OCI-LY1 (cell line): ENCODE results near the gene OCIAD1.
A peak's percentile ranks its signal among the peaks of the same experiment; 100 is the strongest.

Source experiments
- H2AFZ ChIP-seq: fragments of 200-600 bp; sonication (generic), shearing (Covaris generic); 2 replicates; pipeline ENCODE4 v1.6.0; 2014; ENCODE audit warnings: antibody characterized with exemption, mild to moderate bottlenecking, low read length
- H3F3A ChIP-seq: fragments of 200-600 bp; sonication (generic), shearing (Covaris generic); 2 replicates; pipeline ENCODE4 v1.6.0; 2014; ENCODE audit warnings: mild to moderate bottlenecking, antibody characterized with exemption, low read length, moderate library complexity; ENCODE audit not compliant: insufficient read depth
- H3K27ac ChIP-seq: fragments of 200-600 bp; sonication (generic); 2 replicates; pipeline ENCODE4 v1.5.1; 2014; ENCODE audit warnings: low read length, mixed run types, mild to moderate bottlenecking, low read depth; ENCODE audit not compliant: poor library complexity, severe bottlenecking
- H3K27me3 ChIP-seq: fragments of 200-600 bp; sonication (generic); 2 replicates; pipeline ENCODE4 v1.6.0; 2014; ENCODE audit warnings: antibody characterized with exemption, mild to moderate bottlenecking, low read length, moderate library complexity; ENCODE audit not compliant: insufficient read depth
- H3K36me3 ChIP-seq: fragments of 200-600 bp; sonication (generic); 2 replicates; pipeline ENCODE4 v1.6.1; 2014; ENCODE audit warnings: mild to moderate bottlenecking, antibody characterized with exemption, low read length, moderate library complexity, mixed read lengths; ENCODE audit not compliant: insufficient read depth
- H3K4me1 ChIP-seq: fragments of 200-600 bp; sonication (generic); 2 replicates; pipeline ENCODE4 v1.5.1; 2014; ENCODE audit warnings: mild to moderate bottlenecking, low read length, moderate library complexity; ENCODE audit not compliant: insufficient read depth, severe bottlenecking
- H3K4me2 ChIP-seq: fragments of 200-600 bp; sonication (generic), shearing (Covaris generic); 2 replicates; pipeline ENCODE4 v1.6.1; 2014; ENCODE audit warnings: low read length
- H3K4me3 ChIP-seq: fragments of 200-600 bp; sonication (generic); 2 replicates; pipeline ENCODE4 v1.5.1; 2014; ENCODE audit warnings: low read length, low read depth, mild to moderate bottlenecking, mixed read lengths; ENCODE audit not compliant: poor library complexity, severe bottlenecking
- H3K79me2 ChIP-seq: fragments of 200-600 bp; shearing (Covaris generic); 2 replicates; pipeline ENCODE4 v1.6.1; 2016; ENCODE audit warnings: mixed run types, low read length, mixed read lengths; ENCODE audit not compliant: insufficient read depth
- H3K9ac ChIP-seq: fragments of 200-600 bp; sonication (generic), shearing (Covaris generic); 2 replicates; pipeline ENCODE4 v1.6.1; 2014; ENCODE audit warnings: mild to moderate bottlenecking, low read length, mixed read lengths
- H3K9me2 ChIP-seq: fragments of 200-600 bp; sonication (generic), shearing (Covaris generic); 2 replicates; pipeline ENCODE4 v1.6.1; 2014; ENCODE audit warnings: low read depth, mild to moderate bottlenecking, low read length, mixed read lengths
- H3K9me3 ChIP-seq: fragments of 200-600 bp; shearing (Covaris generic); 2 replicates; pipeline ENCODE4 v1.6.1; 2014; ENCODE audit warnings: low read length, mixed read lengths
- H4K20me1 ChIP-seq: fragments of 200-600 bp; sonication (generic), shearing (Covaris generic); 2 replicates; pipeline ENCODE4 v1.6.0; 2016; ENCODE audit warnings: mild to moderate bottlenecking, low read length; ENCODE audit not compliant: insufficient read depth
- EZH2 ChIP-seq: fragments of 200-600 bp; sonication (generic), shearing (Covaris generic); IDR thresholded peaks from 2 replicates; pipeline ENCODE4 v1.8.0; 2017; ENCODE audit warnings: borderline replicate concordance, mixed run types, mild to moderate bottlenecking, antibody characterized with exemption, low read length, moderate library complexity, mixed read lengths
- TF ChIP-seq, protein P1 (sequence below): fragments of 200-600 bp; sonication (generic), shearing (Covaris generic); IDR thresholded peaks from 2 replicates; pipeline ENCODE4 v1.5.1; 2017; ENCODE audit warnings: mild to moderate bottlenecking, antibody characterized with exemption, low read length, moderate library complexity, mixed read lengths

The OCIAD1 gene

DNA sequence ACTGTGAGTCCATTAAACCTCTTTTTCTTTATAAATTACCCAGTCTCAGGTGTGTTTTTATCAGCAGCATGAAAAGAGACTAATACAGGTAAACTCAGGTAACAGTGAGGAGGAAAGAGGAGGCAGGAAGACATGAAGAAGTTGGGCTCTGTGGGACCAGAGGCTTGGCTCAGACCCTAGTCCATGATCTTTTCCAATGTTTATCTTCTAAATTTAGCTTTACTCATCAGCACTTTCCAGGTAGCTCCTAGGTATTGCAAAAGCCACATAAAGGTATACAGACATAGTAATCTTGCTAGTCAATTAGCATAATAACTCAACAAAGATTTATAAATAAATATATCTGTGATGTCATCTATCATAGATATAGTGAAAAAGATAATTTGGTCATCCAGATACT lies 39.6 kb upstream of the OCIAD1 start:
- H3K4me3 ChIP-seq, result no peak overlapping the region
- TF ChIP-seq EZH2, result no peak
- TF ChIP-seq, protein P1, sequence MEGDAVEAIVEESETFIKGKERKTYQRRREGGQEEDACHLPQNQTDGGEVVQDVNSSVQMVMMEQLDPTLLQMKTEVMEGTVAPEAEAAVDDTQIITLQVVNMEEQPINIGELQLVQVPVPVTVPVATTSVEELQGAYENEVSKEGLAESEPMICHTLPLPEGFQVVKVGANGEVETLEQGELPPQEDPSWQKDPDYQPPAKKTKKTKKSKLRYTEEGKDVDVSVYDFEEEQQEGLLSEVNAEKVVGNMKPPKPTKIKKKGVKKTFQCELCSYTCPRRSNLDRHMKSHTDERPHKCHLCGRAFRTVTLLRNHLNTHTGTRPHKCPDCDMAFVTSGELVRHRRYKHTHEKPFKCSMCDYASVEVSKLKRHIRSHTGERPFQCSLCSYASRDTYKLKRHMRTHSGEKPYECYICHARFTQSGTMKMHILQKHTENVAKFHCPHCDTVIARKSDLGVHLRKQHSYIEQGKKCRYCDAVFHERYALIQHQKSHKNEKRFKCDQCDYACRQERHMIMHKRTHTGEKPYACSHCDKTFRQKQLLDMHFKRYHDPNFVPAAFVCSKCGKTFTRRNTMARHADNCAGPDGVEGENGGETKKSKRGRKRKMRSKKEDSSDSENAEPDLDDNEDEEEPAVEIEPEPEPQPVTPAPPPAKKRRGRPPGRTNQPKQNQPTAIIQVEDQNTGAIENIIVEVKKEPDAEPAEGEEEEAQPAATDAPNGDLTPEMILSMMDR, result no peak
- H3K4me1 ChIP-seq, result peaks cover 11% of the 10 kb centered on the region
- H3K9me3 ChIP-seq, result no peaks in the 10 kb centered on the region
- no peaks in the 10 kb centered on the region for H4K20me1 ChIP-seq
- H3K36me3 ChIP-seq, result no peaks in the 10 kb centered on the region
- no peak overlapping the region for H2AFZ ChIP-seq
- H3K27ac ChIP-seq, result no peak overlapping the region
- H3K9ac ChIP-seq, result no peak overlapping the region
- H3K4me2 ChIP-seq, result no peak overlapping the region
- no peaks in the 10 kb centered on the region for H3K9me2 ChIP-seq
- H3K79me2 ChIP-seq, result no peaks in the 10 kb centered on the region
- H3F3A ChIP-seq, result no peaks in the 10 kb centered on the region
- H3K27me3 ChIP-seq, result no peaks in the 10 kb centered on the region

DNA sequence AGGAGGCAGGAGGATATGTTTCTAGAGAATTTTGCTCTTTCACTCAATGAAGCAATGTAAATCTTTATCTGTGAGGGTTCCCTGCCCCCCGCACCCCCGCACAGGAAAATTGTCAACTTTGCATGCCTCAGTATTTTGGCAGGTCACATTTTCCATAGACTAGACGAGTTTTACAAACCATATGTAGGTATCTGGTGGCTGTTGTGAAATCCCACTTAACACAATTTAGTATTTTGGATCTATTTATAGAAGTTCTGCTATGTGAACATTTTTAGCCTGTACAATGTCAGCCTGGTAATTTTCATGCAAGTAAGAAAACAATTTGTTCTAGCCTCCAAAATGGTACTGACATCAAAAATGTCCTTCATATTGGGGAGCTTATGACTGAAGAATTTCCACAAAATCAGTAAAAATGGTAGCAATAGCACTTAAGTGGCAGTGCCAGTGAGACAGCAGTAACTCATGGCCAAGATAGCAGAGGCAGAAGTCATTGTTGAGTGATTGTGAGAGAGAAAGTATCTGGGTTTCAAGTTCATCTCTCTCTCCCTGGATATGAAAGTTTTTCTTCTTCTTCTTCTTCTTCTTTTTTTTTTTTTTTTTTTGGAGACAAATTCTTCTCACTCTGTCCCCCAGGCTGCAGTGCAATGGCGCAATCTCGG lies 38.4 kb upstream of the OCIAD1 start:
- Histone ChIP-seq H3K9me2 (no peaks in the 10 kb centered on the region), H3K27ac (peak overlapping the region; percentile 63), H3K4me1 (peaks cover 11% of the 10 kb centered on the region), H3K4me3 (no peak overlapping the region), H3K9ac (no peak overlapping the region), H2AFZ (no peak overlapping the region), H3F3A (no peaks in the 10 kb centered on the region), H4K20me1 (no peaks in the 10 kb centered on the region), H3K27me3 (no peaks in the 10 kb centered on the region), H3K9me3 (no peaks in the 10 kb centered on the region), H3K79me2 (no peaks in the 10 kb centered on the region), H3K36me3 (no peaks in the 10 kb centered on the region), H3K4me2 (peak overlapping the region; percentile 36)
- TF ChIP-seq, protein P1, result no peak
- no peak for TF ChIP-seq EZH2

DNA sequence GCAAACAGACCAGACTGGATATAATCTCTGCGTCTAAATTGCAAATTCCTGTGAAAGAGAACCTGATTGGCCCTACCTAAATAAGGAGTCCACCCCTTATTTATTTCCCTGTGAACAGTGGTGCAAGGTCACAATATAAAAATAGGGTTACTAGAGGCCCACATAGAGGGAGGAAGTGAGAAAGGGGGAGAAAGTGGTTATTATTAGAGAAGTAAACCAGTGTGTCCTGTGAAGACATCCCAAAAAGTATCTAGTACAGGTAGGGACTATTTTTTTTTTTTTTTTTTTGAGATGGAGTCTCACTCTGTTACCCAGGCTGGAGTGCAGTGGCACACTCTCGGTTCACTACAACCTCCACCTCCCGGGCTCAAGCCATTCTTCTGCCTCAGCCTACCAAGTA lies 35.8 kb upstream of the OCIAD1 start:
- Histone ChIP-seq H3K9me3 (no peaks in the 10 kb centered on the region), H3K4me2 (no peak overlapping the region), H3K79me2 (no peaks in the 10 kb centered on the region), H3K27me3 (no peaks in the 10 kb centered on the region), H3K4me1 (peaks cover 11% of the 10 kb centered on the region), H3K36me3 (no peaks in the 10 kb centered on the region), H3K9ac (no peak overlapping the region), H3K4me3 (no peak overlapping the region), H4K20me1 (no peaks in the 10 kb centered on the region), H2AFZ (no peak overlapping the region), H3F3A (no peaks in the 10 kb centered on the region), H3K27ac (no peak overlapping the region), H3K9me2 (no peaks in the 10 kb centered on the region)
- TF ChIP-seq, protein P1, result no peak
- TF ChIP-seq EZH2, result no peak
